ENCODE results near the gene CFAP161.

DNA sequence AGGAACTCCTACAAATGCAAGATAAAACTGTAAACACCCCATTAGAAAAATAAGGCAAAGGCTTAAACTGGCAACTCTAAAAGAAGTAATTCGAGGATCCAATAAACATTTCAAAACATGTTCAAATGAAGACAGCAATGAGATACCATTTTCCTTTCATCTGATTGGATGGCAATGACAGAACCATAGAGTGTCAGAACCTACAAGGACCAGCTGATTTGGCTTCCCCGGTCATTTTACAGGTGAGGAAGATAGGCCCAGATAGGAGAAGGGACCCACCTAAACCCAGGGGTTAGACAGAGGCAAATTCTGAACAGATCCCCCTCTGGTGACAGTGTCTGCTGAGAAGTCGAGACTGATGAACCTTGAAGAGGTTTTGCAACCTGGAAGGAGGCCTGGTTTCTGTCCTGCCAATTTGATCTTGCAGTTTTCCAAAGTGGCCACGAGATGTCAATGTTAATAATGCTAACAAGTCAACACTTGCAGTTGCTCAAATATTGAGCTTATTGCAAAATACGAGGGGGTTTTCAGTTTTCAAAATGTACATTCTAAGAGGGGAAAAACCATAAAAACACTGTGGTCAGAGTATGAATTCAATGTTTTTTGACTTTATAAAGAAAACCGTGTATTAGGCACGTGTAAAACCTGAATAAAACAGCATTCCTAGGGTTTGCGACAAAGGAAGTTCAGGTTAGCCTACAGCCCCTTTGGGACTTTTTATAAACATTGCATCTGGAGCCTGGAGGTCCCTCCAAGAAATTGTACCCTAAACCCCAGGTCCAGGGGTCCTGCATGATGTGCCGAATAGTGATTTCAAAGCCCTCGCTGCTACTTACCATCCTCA lies 21.5 kb downstream of the CFAP161 start:
- TF ChIP-seq, protein P1, sequence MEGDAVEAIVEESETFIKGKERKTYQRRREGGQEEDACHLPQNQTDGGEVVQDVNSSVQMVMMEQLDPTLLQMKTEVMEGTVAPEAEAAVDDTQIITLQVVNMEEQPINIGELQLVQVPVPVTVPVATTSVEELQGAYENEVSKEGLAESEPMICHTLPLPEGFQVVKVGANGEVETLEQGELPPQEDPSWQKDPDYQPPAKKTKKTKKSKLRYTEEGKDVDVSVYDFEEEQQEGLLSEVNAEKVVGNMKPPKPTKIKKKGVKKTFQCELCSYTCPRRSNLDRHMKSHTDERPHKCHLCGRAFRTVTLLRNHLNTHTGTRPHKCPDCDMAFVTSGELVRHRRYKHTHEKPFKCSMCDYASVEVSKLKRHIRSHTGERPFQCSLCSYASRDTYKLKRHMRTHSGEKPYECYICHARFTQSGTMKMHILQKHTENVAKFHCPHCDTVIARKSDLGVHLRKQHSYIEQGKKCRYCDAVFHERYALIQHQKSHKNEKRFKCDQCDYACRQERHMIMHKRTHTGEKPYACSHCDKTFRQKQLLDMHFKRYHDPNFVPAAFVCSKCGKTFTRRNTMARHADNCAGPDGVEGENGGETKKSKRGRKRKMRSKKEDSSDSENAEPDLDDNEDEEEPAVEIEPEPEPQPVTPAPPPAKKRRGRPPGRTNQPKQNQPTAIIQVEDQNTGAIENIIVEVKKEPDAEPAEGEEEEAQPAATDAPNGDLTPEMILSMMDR (conservative IDR thresholded peaks at IDR 0.05; ENCODE audit: low read depth in 2 of 2) = peak; percentile 50 to 54
- no peak for TF ChIP-seq EZH2 (IDR thresholded peaks at IDR 0.05; ENCODE audit: low read depth, unreplicated experiment)
- no peak for TF ChIP-seq EZH2phosphoT487 (IDR thresholded peaks at IDR 0.05; ENCODE audit: unreplicated experiment)
- no peak for TF ChIP-seq ZNF114 (CRISPR knock-in tag; IDR thresholded peaks at IDR 0.05)
- no peak for TF ChIP-seq CREB1 (CRISPR knock-in tag; IDR thresholded peaks at IDR 0.05; ENCODE audit: low read depth)
- TF ChIP-seq POLR2AphosphoS5 (IDR thresholded peaks at IDR 0.05; ENCODE audit: low read depth) = no peak

Measured in GM23338 (cell line).